Measurements from ENCODE around the gene HIF1AN.

- TF ChIP-seq POLR2AphosphoS5 (IDR thresholded peaks at IDR 0.05; ENCODE audit: low read depth, low read length) (no peak), POLR2A (IDR thresholded peaks at IDR 0.05; ENCODE audit: low read depth, low read length) (no peak), POU2F2 (IDR thresholded peaks at IDR 0.05; ENCODE audit: low read depth, low read length) (no peak), TAF1 (IDR thresholded peaks at IDR 0.05; ENCODE audit: low read depth, low read length) (no peak), SPI1 (IDR thresholded peaks at IDR 0.05; ENCODE audit: low read depth, low read length) (no peak)
Observed at GRCh38 chr10:100567826-100568225, 32.1 kb downstream of the HIF1AN start.

Data from GM12891 (cell line).